OCI-LY1 (cell line): ENCODE results near the gene ABCB8.

Experiments
- H2AFZ ChIP-seq: fragments of 200-600 bp; sonication (generic), shearing (Covaris generic); 2 replicates; pipeline ENCODE4 v1.6.0; 2014; ENCODE audit warnings: antibody characterized with exemption, mild to moderate bottlenecking, low read length
- H3F3A ChIP-seq: fragments of 200-600 bp; sonication (generic), shearing (Covaris generic); 2 replicates; pipeline ENCODE4 v1.6.0; 2014; ENCODE audit warnings: mild to moderate bottlenecking, antibody characterized with exemption, low read length, moderate library complexity; ENCODE audit not compliant: insufficient read depth
- H3K27ac ChIP-seq: fragments of 200-600 bp; sonication (generic); 2 replicates; pipeline ENCODE4 v1.5.1; 2014; ENCODE audit warnings: low read length, mixed run types, mild to moderate bottlenecking, low read depth; ENCODE audit not compliant: poor library complexity, severe bottlenecking
- H3K27me3 ChIP-seq: fragments of 200-600 bp; sonication (generic); 2 replicates; pipeline ENCODE4 v1.6.0; 2014; ENCODE audit warnings: antibody characterized with exemption, mild to moderate bottlenecking, low read length, moderate library complexity; ENCODE audit not compliant: insufficient read depth
- H3K36me3 ChIP-seq: fragments of 200-600 bp; sonication (generic); 2 replicates; pipeline ENCODE4 v1.6.1; 2014; ENCODE audit warnings: mild to moderate bottlenecking, antibody characterized with exemption, low read length, moderate library complexity, mixed read lengths; ENCODE audit not compliant: insufficient read depth
- H3K4me1 ChIP-seq: fragments of 200-600 bp; sonication (generic); 2 replicates; pipeline ENCODE4 v1.5.1; 2014; ENCODE audit warnings: mild to moderate bottlenecking, low read length, moderate library complexity; ENCODE audit not compliant: insufficient read depth, severe bottlenecking
- H3K4me2 ChIP-seq: fragments of 200-600 bp; sonication (generic), shearing (Covaris generic); 2 replicates; pipeline ENCODE4 v1.6.1; 2014; ENCODE audit warnings: low read length
- H3K4me3 ChIP-seq: fragments of 200-600 bp; sonication (generic); 2 replicates; pipeline ENCODE4 v1.5.1; 2014; ENCODE audit warnings: low read length, low read depth, mild to moderate bottlenecking, mixed read lengths; ENCODE audit not compliant: poor library complexity, severe bottlenecking
- H3K79me2 ChIP-seq: fragments of 200-600 bp; shearing (Covaris generic); 2 replicates; pipeline ENCODE4 v1.6.1; 2016; ENCODE audit warnings: mixed run types, low read length, mixed read lengths; ENCODE audit not compliant: insufficient read depth
- H3K9ac ChIP-seq: fragments of 200-600 bp; sonication (generic), shearing (Covaris generic); 2 replicates; pipeline ENCODE4 v1.6.1; 2014; ENCODE audit warnings: mild to moderate bottlenecking, low read length, mixed read lengths
- H3K9me2 ChIP-seq: fragments of 200-600 bp; sonication (generic), shearing (Covaris generic); 2 replicates; pipeline ENCODE4 v1.6.1; 2014; ENCODE audit warnings: low read depth, mild to moderate bottlenecking, low read length, mixed read lengths
- H3K9me3 ChIP-seq: fragments of 200-600 bp; shearing (Covaris generic); 2 replicates; pipeline ENCODE4 v1.6.1; 2014; ENCODE audit warnings: low read length, mixed read lengths
- H4K20me1 ChIP-seq: fragments of 200-600 bp; sonication (generic), shearing (Covaris generic); 2 replicates; pipeline ENCODE4 v1.6.0; 2016; ENCODE audit warnings: mild to moderate bottlenecking, low read length; ENCODE audit not compliant: insufficient read depth
- CTCF ChIP-seq: fragments of 200-600 bp; sonication (generic), shearing (Covaris generic); IDR thresholded peaks from 2 replicates; pipeline ENCODE4 v1.5.1; 2017; ENCODE audit warnings: mild to moderate bottlenecking, antibody characterized with exemption, low read length, moderate library complexity, mixed read lengths
- EZH2 ChIP-seq: fragments of 200-600 bp; sonication (generic), shearing (Covaris generic); IDR thresholded peaks from 2 replicates; pipeline ENCODE4 v1.8.0; 2017; ENCODE audit warnings: borderline replicate concordance, mixed run types, mild to moderate bottlenecking, antibody characterized with exemption, low read length, moderate library complexity, mixed read lengths

ABCB8 gene

DNA sequence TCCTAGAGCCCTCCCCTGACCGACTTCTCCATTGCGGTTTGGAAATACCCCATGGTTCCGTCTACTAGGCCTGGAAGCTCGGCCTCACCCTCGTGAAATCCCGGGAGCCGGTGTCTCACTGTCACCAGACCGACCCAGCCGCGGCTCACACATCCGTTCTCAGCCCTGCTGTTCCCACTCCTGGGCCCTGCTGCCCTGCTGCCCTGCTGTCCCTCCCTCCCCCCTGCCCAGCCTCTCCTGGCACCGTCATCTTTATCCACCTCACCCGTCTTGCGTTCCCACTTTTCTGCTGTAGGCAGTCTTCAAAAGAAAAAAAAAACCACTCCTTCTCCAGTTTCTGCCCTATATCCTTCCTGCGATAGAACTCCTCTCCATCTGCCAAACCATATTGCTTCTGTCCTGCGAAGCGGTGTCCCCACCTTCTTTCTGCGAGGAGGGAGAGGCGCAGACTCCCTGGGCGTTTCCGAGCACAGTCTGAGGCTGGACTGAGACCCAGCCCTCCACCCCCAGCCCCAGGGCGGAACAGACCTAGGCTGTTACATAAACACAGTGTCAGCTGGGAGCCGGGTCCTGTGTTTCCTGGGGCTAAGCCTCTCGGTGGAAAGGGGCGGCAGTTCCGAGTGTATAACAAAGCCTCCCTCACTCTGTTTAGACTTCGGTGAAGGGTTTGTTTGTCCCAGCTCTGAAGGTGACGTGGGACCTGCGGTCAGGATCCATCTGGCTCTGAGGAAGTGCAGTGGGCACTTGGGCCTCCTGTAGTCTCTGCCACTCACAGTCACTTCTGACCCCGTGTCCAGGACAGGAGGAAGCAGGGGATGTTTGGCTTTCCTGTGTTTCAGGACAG, 60.8 kb downstream of the ABCB8 start:
- Histone ChIP-seq H3K27me3 (peaks cover 16% of the 10 kb centered on the region), H3F3A (no peaks in the 10 kb centered on the region; the same call in 1 of the 2 replicates), H3K4me3 (no peak overlapping the region), H2AFZ (no peak overlapping the region), H3K9me3 (no peaks in the 10 kb centered on the region), H4K20me1 (no peaks in the 10 kb centered on the region), H3K79me2 (no peaks in the 10 kb centered on the region), H3K9ac (no peak overlapping the region), H3K9me2 (no peaks in the 10 kb centered on the region), H3K4me2 (no peak overlapping the region), H3K27ac (no peak overlapping the region), H3K36me3 (no peaks in the 10 kb centered on the region), H3K4me1 (peaks cover 20% of the 10 kb centered on the region)
- no peak for TF ChIP-seq CTCF

DNA sequence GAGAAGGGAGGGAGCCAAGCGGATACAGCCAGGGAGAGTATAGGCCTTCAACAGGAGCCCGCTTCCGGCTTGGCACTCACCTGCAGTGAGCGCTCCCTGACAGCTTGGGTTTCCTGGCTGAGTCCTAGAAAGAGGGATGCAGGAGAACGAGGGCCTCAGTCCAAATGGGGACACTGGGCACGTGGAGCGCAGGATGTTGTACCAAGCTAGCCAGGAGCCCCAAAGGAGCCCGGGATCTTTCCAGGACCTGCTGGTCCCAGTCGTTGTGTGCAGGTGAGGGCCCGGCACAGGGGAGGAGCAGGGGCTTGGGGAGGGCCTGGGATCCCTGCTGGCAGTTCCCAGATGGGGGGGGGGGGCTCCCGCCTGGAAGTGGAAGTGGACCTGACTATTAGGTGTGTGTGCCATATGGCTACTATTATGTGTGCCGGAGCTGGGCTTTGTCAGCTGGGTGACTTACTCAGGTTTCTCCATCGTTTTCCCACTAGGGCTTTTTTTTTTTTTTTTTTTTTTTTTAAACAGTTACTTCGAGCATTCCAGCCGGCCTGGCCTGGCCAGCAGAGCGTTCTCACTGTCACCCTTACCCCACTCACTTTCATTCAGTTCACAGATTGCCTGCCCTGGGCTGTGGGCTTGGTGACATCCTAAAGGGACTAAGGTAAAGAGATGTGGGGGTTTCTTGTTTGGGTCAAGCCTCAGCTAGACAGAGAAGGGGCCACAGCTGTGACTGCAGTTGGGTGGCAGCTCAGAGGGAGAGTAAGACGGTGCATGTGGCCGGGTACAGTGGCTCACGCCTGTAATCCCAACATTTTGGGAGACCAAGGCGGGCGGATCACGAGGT, 61.9 kb downstream of the ABCB8 start:
- Histone ChIP-seq H3K36me3 (no peaks in the 10 kb centered on the region), H3K27ac (no peak overlapping the region), H4K20me1 (no peaks in the 10 kb centered on the region), H2AFZ (no peak overlapping the region), H3K4me3 (no peak overlapping the region), H3K4me2 (no peak overlapping the region), H3K9ac (no peak overlapping the region), H3K27me3 (peaks cover 16% of the 10 kb centered on the region), H3K4me1 (peaks cover 18% of the 10 kb centered on the region), H3F3A (no peaks in the 10 kb centered on the region; the same call in 1 of the 2 replicates), H3K9me2 (no peaks in the 10 kb centered on the region), H3K9me3 (no peaks in the 10 kb centered on the region), H3K79me2 (no peaks in the 10 kb centered on the region)
- no peak for TF ChIP-seq CTCF
- no peak for TF ChIP-seq EZH2

- no peak overlapping the region for H3K4me2 ChIP-seq
- no peak overlapping the region for H2AFZ ChIP-seq
- H3K9me2 ChIP-seq, result no peaks in the 10 kb centered on the region
- H4K20me1 ChIP-seq, result no peaks in the 10 kb centered on the region
- no peaks in the 10 kb centered on the region for H3K9me3 ChIP-seq
- H3K79me2 ChIP-seq, result no peaks in the 10 kb centered on the region
- peaks cover 11% of the 10 kb centered on the region for H3K27me3 ChIP-seq
- H3F3A ChIP-seq, result no peaks in the 10 kb centered on the region; the same call in 1 of the 2 replicates
- no peak overlapping the region for H3K4me3 ChIP-seq
- no peak overlapping the region for H3K9ac ChIP-seq
- H3K4me1 ChIP-seq, result peaks cover 12% of the 10 kb centered on the region
- TF ChIP-seq EZH2, result no peak
- TF ChIP-seq CTCF, result no peak
- H3K36me3 ChIP-seq, result no peaks in the 10 kb centered on the region
- H3K27ac ChIP-seq, result no peak overlapping the region
These were observed 62.8 kb downstream of the ABCB8 start for GRCh38 chr7:151091003-151091402.
